Endothelial cell of hepatic sinusoid (primary cell): ENCODE data around the gene TSPAN5.
"Not testable (repeated sequence)": the region's sequence is repeated elsewhere in the genome, so short reads cannot be mapped to it uniquely, and the experiment has no call there.

Experiments used
- in situ Hi-C: cut with HindIII; loops from 2 replicates; pipeline ENCODE4 v1.10.0; 2017; ENCODE audit warnings: low sequenced_read_pairs

Gene TSPAN5

GRCh38 chr4:98658287-98659105, at the start of gene TSPAN5:
TSS of gene TSPAN5 (minus strand) at chr4:98658611.
- in situ Hi-C loops, result no loop called here

GRCh38 chr4:98706935-98707334, 48.5 kb upstream of the TSPAN5 start:
- in situ Hi-C loops, result no loop called here

- in situ Hi-C loops, result no loop called here
Measured at GRCh38 chr4:98706200-98706813, 47.9 kb upstream of the TSPAN5 start.

- in situ Hi-C loops, result not testable (repeated sequence)
Measured at GRCh38 chr4:98705586-98705985, 47.2 kb upstream of the TSPAN5 start.

GRCh38 chr4:98700656-98701055, 42.2 kb upstream of the TSPAN5 start:
- in situ Hi-C loops, result no loop called here

- in situ Hi-C loops, result no loop called here
Measured at GRCh38 chr4:98694076-98694475, 35.7 kb upstream of the TSPAN5 start.

GRCh38 chr4:98692411-98692810, 34.0 kb upstream of the TSPAN5 start:
- in situ Hi-C loops, result no loop called here

- in situ Hi-C loops, result no loop called here
Measured at GRCh38 chr4:98691588-98691987, 33.2 kb upstream of the TSPAN5 start.

GRCh38 chr4:98689507-98690174, 31.2 kb upstream of the TSPAN5 start:
- in situ Hi-C loops, result loop anchor here (5.0 kb wide), 1 partner anchor 43 kb away; no protein-coding TSS in a partner anchor

GRCh38 chr4:98688411-98689290, 30.2 kb upstream of the TSPAN5 start:
- in situ Hi-C loops, result loop anchor here (5.0 kb wide), 1 partner anchor 44 kb away; no protein-coding TSS in a partner anchor

GRCh38 chr4:98687876-98688275, 29.5 kb upstream of the TSPAN5 start:
- in situ Hi-C loops, result loop anchor here (5.0 kb wide), 1 partner anchor 44 kb away; no protein-coding TSS in a partner anchor

GRCh38 chr4:98686847-98687246, 28.4 kb upstream of the TSPAN5 start:
- in situ Hi-C loops, result loop anchor here (5.0 kb wide), 1 partner anchor 45 kb away; no protein-coding TSS in a partner anchor

GRCh38 chr4:98686043-98686707, 27.8 kb upstream of the TSPAN5 start:
- in situ Hi-C loops, result loop anchor here (5.0 kb wide), 1 partner anchor 46 kb away; no protein-coding TSS in a partner anchor

- in situ Hi-C loops, result loop anchor here (5.0 kb wide), 1 partner anchor 47 kb away; no protein-coding TSS in a partner anchor
Measured at GRCh38 chr4:98685225-98686042, 27.0 kb upstream of the TSPAN5 start.

GRCh38 chr4:98682719-98683118, 24.3 kb upstream of the TSPAN5 start:
- in situ Hi-C loops, result no loop called here

- in situ Hi-C loops, result no loop called here
Measured at GRCh38 chr4:98680806-98681205, 22.4 kb upstream of the TSPAN5 start.

- in situ Hi-C loops, result no loop called here
Measured at GRCh38 chr4:98679738-98680137, 21.3 kb upstream of the TSPAN5 start.

- in situ Hi-C loops, result no loop called here
Measured at GRCh38 chr4:98677799-98678198, 19.4 kb upstream of the TSPAN5 start.
